HepG2 (cell line): ENCODE results near the gene STAT4. TPM values are rescaled to one million over a fixed set of nuclear protein-coding genes. Genes with fewer than 3 reads are reported as not detected.

Experiments
- ADNP ChIP-seq: sonication (generic); formaldehyde crosslinking; IDR thresholded peaks from 2 replicates; pipeline ENCODE4 v1.4.0; 2020; ENCODE audit warnings: missing genetic modification reagents
- BHLHE40 ChIP-seq: IDR thresholded peaks from 2 replicates; pipeline ENCODE4 v1.6.1; 2011; ENCODE audit warnings: low read length, improper control_type of control experiment
- ELF3 ChIP-seq: IDR thresholded peaks from 2 replicates; pipeline ENCODE4 v1.6.1; 2016; ENCODE audit warnings: missing genetic modification reagents, missing compliant biosample characterization
- FOXO4 ChIP-seq: sonication (generic); formaldehyde crosslinking; conservative IDR thresholded peaks from 2 replicates; pipeline ENCODE4 v1.8.1; 2023; ENCODE audit warnings: missing genetic modification reagents
- GFI1 ChIP-seq: sonication (generic); formaldehyde crosslinking; IDR thresholded peaks from 2 replicates; pipeline ENCODE4 v1.5.0; 2020; ENCODE audit warnings: missing genetic modification reagents, mild to moderate bottlenecking, borderline replicate concordance
- ISX ChIP-seq: sonication (generic); formaldehyde crosslinking; conservative IDR thresholded peaks from 2 replicates; pipeline ENCODE4 v1.5.0; 2020; ENCODE audit warnings: missing genetic modification reagents
- MLX ChIP-seq: IDR thresholded peaks from 2 replicates; pipeline ENCODE4 v1.6.1; 2016
- NFRKB ChIP-seq: fragments of 450-650 bp; IDR thresholded peaks from 2 replicates; pipeline ENCODE4 v1.6.1; 2017
- POLR2A ChIP-seq, 2 experiments: IDR thresholded peaks; 2 replicates each; pipeline ENCODE4 v1.6.1; 2011; ENCODE audit warnings: low read depth in 2 of 2, low read length in 2 of 2, mild to moderate bottlenecking in 1 of 2, moderate library complexity in 1 of 2; ENCODE audit not compliant: insufficient read depth in 1 of 2
- RORA ChIP-seq: sonication (generic); formaldehyde crosslinking; IDR thresholded peaks from 2 replicates; pipeline ENCODE4 v1.5.0; 2020; ENCODE audit warnings: mild to moderate bottlenecking, missing genetic modification reagents, moderate library complexity
- TGIF2 ChIP-seq: IDR thresholded peaks from 2 replicates; pipeline ENCODE4 v1.6.1; 2016; ENCODE audit warnings: control low read depth, missing compliant biosample characterization
- U2AF2 ChIP-seq: fragments of 200-400 bp; formaldehyde crosslinking; IDR thresholded peaks from 2 replicates; pipeline ENCODE4 v1.6.1; 2017; ENCODE audit warnings: low read depth, mild to moderate bottlenecking, low read length
- ZNF280B ChIP-seq: sonication (generic); formaldehyde crosslinking; IDR thresholded peaks from 2 replicates; pipeline ENCODE4 v1.5.0; 2020; ENCODE audit warnings: missing genetic modification reagents, mild to moderate bottlenecking, borderline replicate concordance
- ZNF383 ChIP-seq: sonication (generic); formaldehyde crosslinking; IDR thresholded peaks from 2 replicates; pipeline ENCODE4 v1.4.0; 2020; ENCODE audit warnings: missing genetic modification reagents, mild to moderate bottlenecking, borderline replicate concordance
- ZNF484 ChIP-seq: sonication (generic); formaldehyde crosslinking; IDR thresholded peaks from 2 replicates; pipeline ENCODE4 v1.5.1; 2020; ENCODE audit warnings: mild to moderate bottlenecking, low read depth, missing genetic modification reagents, borderline replicate concordance
- ZNF556 ChIP-seq: sonication (generic); formaldehyde crosslinking; IDR thresholded peaks from 2 replicates; pipeline ENCODE4 v1.4.0; 2020; ENCODE audit warnings: mild to moderate bottlenecking, missing genetic modification reagents, borderline replicate concordance
- ZNF878 ChIP-seq: sonication (generic); formaldehyde crosslinking; IDR thresholded peaks from 2 replicates; pipeline ENCODE4 v1.8.1; 2023; ENCODE audit warnings: mild to moderate bottlenecking, missing genetic modification reagents, moderate library complexity
- ZSCAN5A ChIP-seq: sonication (generic); formaldehyde crosslinking; IDR thresholded peaks from 2 replicates; pipeline ENCODE4 v1.8.0; 2022; ENCODE audit warnings: mild to moderate bottlenecking, missing genetic modification reagents, borderline replicate concordance
- polyA plus RNA-seq, 8 experiments: library from polyadenylated mRNA; depleted of rRNA in 3 of 8; stranded (reverse) in 7 of 8; unstranded in 1 of 8; fragments of >200 nt; fragmentation: Illumina TruSeq in 4 of 8; extraction: Trizol in 4 of 8; gene quantifications; 2 replicates each; pipeline versions ENCODE4 v1.2.1 to v1.2.3, GENCODE V29; 2011 to 2016; ENCODE audit warnings: low read depth in 4 of 8, missing spikeins in 1 of 8, mixed read lengths in 1 of 8; ENCODE audit not compliant: insufficient read depth in 1 of 8
- total RNA-seq, 5 experiments: library from RNA; depleted of rRNA; stranded (reverse); fragments of >200 nt; fragmentation: Illumina TruSeq; extraction: Trizol; gene quantifications; 2 replicates each; pipeline ENCODE4 v1.2.3, GENCODE V29; 2016; ENCODE audit warnings: low read depth in 1 of 5
- TF ChIP-seq, protein P1 (sequence below): sonication (generic); formaldehyde crosslinking; conservative IDR thresholded peaks from 2 replicates; pipeline ENCODE4 v1.4.0; 2020; ENCODE audit warnings: missing genetic modification reagents
- TF ChIP-seq, protein P2 (sequence below), 2 experiments: sonication (generic) in 1 of 2; formaldehyde crosslinking in 1 of 2; IDR thresholded peaks; 2 replicates each; pipeline versions ENCODE4 v1.4.0 to v1.6.1; 2018 to 2020; ENCODE audit warnings: missing genetic modification reagents in 2 of 2, borderline replicate concordance in 1 of 2, low read depth in 1 of 2, mild to moderate bottlenecking in 1 of 2, missing biosample characterization in 1 of 2

STAT4 gene
- total and polyA plus RNA-seq, 2 of the 13 experiments (the other 11 are each of a cell fraction or from before 2014, with no cell fraction given) = 0.37 TPM; not detected in 1

GRCh38 chr2:191020742-191021381 lies 129.9 kb downstream of the STAT4 start (continued):
- TF ChIP-seq BHLHE40 (peak; percentile 37; the same call in 1 of the 2 replicates), TGIF2 (peak; percentile 46; the same call in 1 of the 2 replicates), ZNF280B (CRISPR knock-in tag) (no peak), ZNF878 (no peak), ZNF383 (no peak; the same call in 1 of the 2 replicates), GFI1 (CRISPR knock-in tag) (no peak), ZNF484 (CRISPR knock-in tag) (no peak), ELF3 (CRISPR knock-in tag) (no peak), ZNF556 (CRISPR knock-in tag) (no peak; the same call in 1 of the 2 replicates), FOXO4 (CRISPR knock-in tag) (no peak), POLR2A (IDR thresholded peaks at IDR 0.05; ENCODE audit: insufficient read depth in 1 of 2, low read depth in 2 of 2, low read length in 2 of 2) (peak; percentile 28 to 68; a peak in 2 of 4 replicates), ADNP (CRISPR knock-in tag) (no peak), NFRKB (peak; percentile 53; the same call in 1 of the 2 replicates), RORA (no peak), ISX (CRISPR knock-in tag) (no peak), MLX (CRISPR knock-in tag) (no peak), U2AF2 (no peak), ZSCAN5A (CRISPR knock-in tag) (peak; percentile 51; the same call in 1 of the 2 replicates)
- TF ChIP-seq, protein P1, sequence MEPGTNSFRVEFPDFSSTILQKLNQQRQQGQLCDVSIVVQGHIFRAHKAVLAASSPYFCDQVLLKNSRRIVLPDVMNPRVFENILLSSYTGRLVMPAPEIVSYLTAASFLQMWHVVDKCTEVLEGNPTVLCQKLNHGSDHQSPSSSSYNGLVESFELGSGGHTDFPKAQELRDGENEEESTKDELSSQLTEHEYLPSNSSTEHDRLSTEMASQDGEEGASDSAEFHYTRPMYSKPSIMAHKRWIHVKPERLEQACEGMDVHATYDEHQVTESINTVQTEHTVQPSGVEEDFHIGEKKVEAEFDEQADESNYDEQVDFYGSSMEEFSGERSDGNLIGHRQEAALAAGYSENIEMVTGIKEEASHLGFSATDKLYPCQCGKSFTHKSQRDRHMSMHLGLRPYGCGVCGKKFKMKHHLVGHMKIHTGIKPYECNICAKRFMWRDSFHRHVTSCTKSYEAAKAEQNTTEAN (CRISPR knock-in tag) = no peak
- TF ChIP-seq, protein P2, sequence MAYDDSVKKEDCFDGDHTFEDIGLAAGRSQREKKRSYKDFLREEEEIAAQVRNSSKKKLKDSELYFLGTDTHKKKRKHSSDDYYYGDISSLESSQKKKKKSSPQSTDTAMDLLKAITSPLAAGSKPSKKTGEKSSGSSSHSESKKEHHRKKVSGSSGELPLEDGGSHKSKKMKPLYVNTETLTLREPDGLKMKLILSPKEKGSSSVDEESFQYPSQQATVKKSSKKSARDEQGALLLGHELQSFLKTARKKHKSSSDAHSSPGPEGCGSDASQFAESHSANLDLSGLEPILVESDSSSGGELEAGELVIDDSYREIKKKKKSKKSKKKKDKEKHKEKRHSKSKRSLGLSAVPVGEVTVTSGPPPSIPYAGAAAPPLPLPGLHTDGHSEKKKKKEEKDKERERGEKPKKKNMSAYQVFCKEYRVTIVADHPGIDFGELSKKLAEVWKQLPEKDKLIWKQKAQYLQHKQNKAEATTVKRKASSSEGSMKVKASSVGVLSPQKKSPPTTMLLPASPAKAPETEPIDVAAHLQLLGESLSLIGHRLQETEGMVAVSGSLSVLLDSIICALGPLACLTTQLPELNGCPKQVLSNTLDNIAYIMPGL (CRISPR knock-in tag; IDR thresholded peaks at IDR 0.05; ENCODE audit: borderline replicate concordance in 1 of 2, low read depth in 1 of 2) = 0 out of 4 replicates have a peak, but pooled peaks of 1 of the 2 experiments have one; percentile 72
